Esophagus muscularis mucosa (tissue), 4 donors: Measurements from ENCODE around the gene ANXA4. TPM values are rescaled to one million over a fixed set of nuclear protein-coding genes. Genes with fewer than 3 reads are reported as not detected.
A peak's percentile ranks its signal among the peaks of the same experiment; 100 is the strongest.
"Not testable (repeated sequence)": the region's sequence is repeated elsewhere in the genome, so short reads cannot be mapped to it uniquely, and the experiment has no call there.

Source experiments
- DNase-seq: peaks from one replicate; pipeline ENCODE4 v3.0.0-alpha.2; 2017; ENCODE audit errors: extremely low spot score
- H3K27ac ChIP-seq, 4 donors: fragments of 200-600 bp; sonication (generic); replicated peaks in 1 of 4; 1 replicate in 3 of 4; 2 replicates in 1 of 4; pipeline ENCODE4 v1.5.1; 2016 to 2019; ENCODE audit warnings: mild to moderate bottlenecking in 1 of 4
- H3K27me3 ChIP-seq, 4 donors: fragments of 200-600 bp; sonication (generic); one replicate each; pipeline versions ENCODE4 v1.5.1 to v1.6.0; 2016 to 2019
- H3K36me3 ChIP-seq, 4 donors: fragments of 200-600 bp; sonication (generic); one replicate each; pipeline ENCODE4 v1.5.1; 2016 to 2019
- H3K4me1 ChIP-seq, 4 donors: fragments of 200-600 bp; sonication (generic); one replicate each; pipeline ENCODE4 v1.5.1; 2016 to 2019
- H3K4me3 ChIP-seq, 4 donors: fragments of 200-600 bp; sonication (generic); 1 replicate in 2 of 4; 2 replicates in 2 of 4; pipeline ENCODE4 v1.5.1; 2016 to 2019; ENCODE audit warnings: mild to moderate bottlenecking in 4 of 4, moderate library complexity in 1 of 4
- H3K9me3 ChIP-seq, 4 donors: fragments of 200-600 bp; sonication (generic); 1 replicate in 3 of 4; 2 replicates in 1 of 4; pipeline ENCODE4 v1.5.1; 2016 to 2019
- EP300 ChIP-seq: sonication (generic); formaldehyde crosslinking; IDR thresholded peaks from one replicate; pipeline ENCODE4 v1.6.1; 2017; ENCODE audit warnings: antibody characterized with exemption
- POLR2A ChIP-seq: fragments of 450-650 bp; IDR thresholded peaks from one replicate; pipeline ENCODE4 v1.6.1; 2017; ENCODE audit warnings: antibody characterized with exemption, moderate library complexity, mild to moderate bottlenecking, low read depth
- POLR2AphosphoS5 ChIP-seq, 2 donors: sonication (generic); formaldehyde crosslinking; IDR thresholded peaks; one replicate each; pipeline ENCODE4 v1.6.1; 2017; ENCODE audit warnings: antibody characterized with exemption in 2 of 2
- WGBS: methylation state at CpG from one replicate; pipeline ENCODE4 v1.1.5; 2018; 5-methylcytosine and 5-hydroxymethylcytosine counted together
- intact Hi-C: fragments of 100-400 bp; cut with DNase I; formaldehyde crosslinking; loops from one replicate; pipeline ENCODE4 v1.15.1; 2023
- total RNA-seq, 4 donors: library from RNA; depleted of rRNA; stranded (reverse); fragments of >200 nt; gene quantifications; one replicate each; pipeline versions ENCODE4 v1.1.0 to v1.2.1, GENCODE V29; 2016
- TF ChIP-seq, protein P1 (sequence below), 3 experiments: fragments of 200-600 bp in 2 of 3; fragments of 450-650 bp in 1 of 3; sonication (generic) in 2 of 3; IDR thresholded peaks; one replicate each; pipeline ENCODE4 v1.5.1; 2017 to 2019; ENCODE audit warnings: antibody characterized with exemption in 3 of 3, mild to moderate bottlenecking in 2 of 3, moderate library complexity in 1 of 3

ANXA4 gene
- total RNA-seq, 4 donors from 2014 or later: 44.9 to 94.8 (median 58.5) TPM

DNA sequence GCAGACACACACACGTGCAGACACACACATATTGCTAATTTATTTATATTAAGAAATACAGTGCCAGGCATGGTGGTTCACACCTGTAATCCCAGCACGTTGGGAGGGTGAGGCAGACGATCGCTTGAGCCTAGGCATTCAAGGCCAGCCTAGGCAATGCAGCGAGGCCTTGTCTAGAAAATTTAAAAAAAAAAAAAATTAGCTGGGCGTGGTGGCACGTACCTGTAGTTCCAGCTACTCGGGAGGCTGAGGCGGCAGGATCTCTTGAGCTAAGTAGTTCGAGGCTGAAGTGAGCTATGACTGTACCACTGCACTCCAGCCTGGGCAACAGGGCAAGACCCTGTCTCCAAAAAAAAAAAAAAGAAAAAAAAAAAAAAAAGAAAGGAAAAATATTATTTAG lies 28.8 kb downstream of the ANXA4 start:
- intact Hi-C loops: no loop called here
- TF ChIP-seq POLR2A (no peak), EP300 (no peak), POLR2AphosphoS5 (IDR thresholded peaks at IDR 0.05) (no peak)
- TF ChIP-seq, protein P1, sequence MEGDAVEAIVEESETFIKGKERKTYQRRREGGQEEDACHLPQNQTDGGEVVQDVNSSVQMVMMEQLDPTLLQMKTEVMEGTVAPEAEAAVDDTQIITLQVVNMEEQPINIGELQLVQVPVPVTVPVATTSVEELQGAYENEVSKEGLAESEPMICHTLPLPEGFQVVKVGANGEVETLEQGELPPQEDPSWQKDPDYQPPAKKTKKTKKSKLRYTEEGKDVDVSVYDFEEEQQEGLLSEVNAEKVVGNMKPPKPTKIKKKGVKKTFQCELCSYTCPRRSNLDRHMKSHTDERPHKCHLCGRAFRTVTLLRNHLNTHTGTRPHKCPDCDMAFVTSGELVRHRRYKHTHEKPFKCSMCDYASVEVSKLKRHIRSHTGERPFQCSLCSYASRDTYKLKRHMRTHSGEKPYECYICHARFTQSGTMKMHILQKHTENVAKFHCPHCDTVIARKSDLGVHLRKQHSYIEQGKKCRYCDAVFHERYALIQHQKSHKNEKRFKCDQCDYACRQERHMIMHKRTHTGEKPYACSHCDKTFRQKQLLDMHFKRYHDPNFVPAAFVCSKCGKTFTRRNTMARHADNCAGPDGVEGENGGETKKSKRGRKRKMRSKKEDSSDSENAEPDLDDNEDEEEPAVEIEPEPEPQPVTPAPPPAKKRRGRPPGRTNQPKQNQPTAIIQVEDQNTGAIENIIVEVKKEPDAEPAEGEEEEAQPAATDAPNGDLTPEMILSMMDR (IDR thresholded peaks at IDR 0.05): no peak
- Histone ChIP-seq H3K36me3 (no peaks in the 10 kb centered on the region), H3K27ac (peak overlapping the region in 3 of 4 donors; percentile 11 to 61 (median 20)), H3K4me3 (no peak overlapping the region), H3K9me3 (no peaks in the 10 kb centered on the region), H3K4me1 (peaks cover 19 to 61% (median 56%) of the 10 kb centered on the region in 4 donors), H3K27me3 (no peaks in the 10 kb centered on the region)
- no peak for DNase-seq
- WGBS: 90% methylated on average over 10 of the region's 10 CpGs

DNA sequence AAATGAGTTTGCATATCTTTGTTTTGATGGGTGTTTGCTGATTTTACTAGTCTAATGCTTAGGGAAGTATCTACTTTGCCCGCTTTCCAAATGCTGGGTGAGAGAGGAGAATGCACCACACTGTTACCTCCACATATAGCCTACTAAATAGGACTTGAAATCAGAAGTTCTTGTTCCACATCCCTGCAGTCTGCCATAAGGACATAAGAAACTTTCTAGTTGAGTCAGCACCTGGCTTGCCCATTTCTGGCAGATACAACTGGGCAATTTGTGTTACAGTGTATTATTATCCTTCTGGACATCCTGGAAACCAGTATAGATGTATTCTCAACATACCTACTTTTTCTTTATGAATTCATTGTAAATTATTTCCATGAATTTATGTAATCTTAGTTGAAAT lies 29.5 kb downstream of the ANXA4 start:
- H3K27ac ChIP-seq: no peak overlapping the region
- no peaks in the 10 kb centered on the region for H3K9me3 ChIP-seq
- H3K36me3 ChIP-seq: no peaks in the 10 kb centered on the region
- DNase-seq: no peak
- H3K4me1 ChIP-seq: peaks cover 17 to 56% (median 51%) of the 10 kb centered on the region in 4 donors
- intact Hi-C loops: no loop called here
- no peak overlapping the region for H3K4me3 ChIP-seq
- TF ChIP-seq POLR2A (no peak), EP300 (no peak), POLR2AphosphoS5 (IDR thresholded peaks at IDR 0.05) (no peak)
- TF ChIP-seq, protein P1 (IDR thresholded peaks at IDR 0.05): no peak
- 100% methylated on average over 1 of the region's 1 CpG for WGBS
- H3K27me3 ChIP-seq: no peaks in the 10 kb centered on the region

DNA sequence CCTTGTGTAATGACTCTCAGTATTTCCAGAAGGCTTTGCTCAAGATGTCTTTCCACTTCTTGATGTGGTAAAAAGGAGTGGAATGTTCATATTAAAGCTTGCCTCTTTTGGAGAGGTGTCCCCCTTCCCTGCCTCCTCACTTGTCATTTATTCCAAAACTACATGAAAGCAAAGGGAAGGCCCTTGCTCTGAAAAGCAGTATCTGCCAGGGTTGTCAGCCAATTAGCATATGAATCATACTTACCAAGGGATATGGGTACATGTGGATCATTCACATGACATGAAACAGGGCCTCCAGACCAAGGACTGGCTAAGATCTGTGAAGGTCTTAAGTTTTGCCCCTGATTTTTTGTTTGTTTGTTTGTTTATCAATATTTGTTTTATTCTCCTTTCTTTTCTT lies 31.3 kb downstream of the ANXA4 start:
- Histone ChIP-seq H3K27me3 (no peaks in the 10 kb centered on the region), H3K36me3 (no peaks in the 10 kb centered on the region), H3K9me3 (no peaks in the 10 kb centered on the region), H3K4me1 (peaks cover 12 to 45% (median 39%) of the 10 kb centered on the region in 4 donors), H3K4me3 (no peak overlapping the region), H3K27ac (peak overlapping the region in 2 of 4 donors; percentile 5 to 27)
- no peak for TF ChIP-seq POLR2AphosphoS5 (IDR thresholded peaks at IDR 0.05)
- TF ChIP-seq, protein P1 (IDR thresholded peaks at IDR 0.05): no peak
- intact Hi-C loops: no loop called here
- no peak for DNase-seq

DNA sequence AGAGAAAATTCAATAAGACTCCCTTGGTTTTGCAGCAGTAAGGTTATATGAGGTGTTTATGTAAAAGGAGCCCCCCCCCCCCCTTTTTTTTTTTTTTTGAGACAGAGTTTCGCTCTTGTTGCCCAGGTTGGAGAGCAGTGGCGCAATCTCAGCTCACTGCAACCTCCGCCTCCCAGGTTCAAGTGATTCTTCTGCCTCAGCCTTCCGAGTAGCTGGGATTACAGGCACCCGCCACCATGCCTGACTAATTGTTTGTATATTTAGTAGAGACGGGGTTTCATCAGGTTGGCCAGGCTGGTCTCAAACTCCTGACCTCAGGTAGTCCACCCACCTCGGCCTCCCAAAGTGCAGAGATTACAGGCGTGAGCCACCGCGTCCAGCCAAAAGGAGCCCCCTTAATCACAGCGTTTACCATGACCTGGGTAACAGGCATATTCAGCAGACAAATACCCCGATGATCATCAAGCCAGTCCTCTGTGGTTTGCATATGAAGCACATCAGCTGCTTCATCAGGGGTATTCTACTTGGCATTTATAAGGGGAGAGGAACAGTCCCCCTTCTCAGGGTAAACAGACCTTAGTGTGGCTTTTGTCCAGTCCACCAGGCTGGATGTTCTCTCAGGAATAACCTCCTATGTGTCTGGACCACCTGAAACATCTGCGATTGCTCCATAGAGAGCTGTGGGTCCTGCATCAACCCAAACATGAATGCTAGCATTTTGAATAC lies 32.5 kb downstream of the ANXA4 start:
- intact Hi-C loops, H3K27ac ChIP-seq, H3K27me3 ChIP-seq, H3K9me3 ChIP-seq, H3K36me3 ChIP-seq, H3K4me3 ChIP-seq, DNase-seq: not testable (repeated sequence)
- 91% methylated on average over 13 of the region's 13 CpGs for WGBS
- H3K4me1 ChIP-seq: peaks cover 12 to 45% (median 37%) of the 10 kb centered on the region in 4 donors

DNA sequence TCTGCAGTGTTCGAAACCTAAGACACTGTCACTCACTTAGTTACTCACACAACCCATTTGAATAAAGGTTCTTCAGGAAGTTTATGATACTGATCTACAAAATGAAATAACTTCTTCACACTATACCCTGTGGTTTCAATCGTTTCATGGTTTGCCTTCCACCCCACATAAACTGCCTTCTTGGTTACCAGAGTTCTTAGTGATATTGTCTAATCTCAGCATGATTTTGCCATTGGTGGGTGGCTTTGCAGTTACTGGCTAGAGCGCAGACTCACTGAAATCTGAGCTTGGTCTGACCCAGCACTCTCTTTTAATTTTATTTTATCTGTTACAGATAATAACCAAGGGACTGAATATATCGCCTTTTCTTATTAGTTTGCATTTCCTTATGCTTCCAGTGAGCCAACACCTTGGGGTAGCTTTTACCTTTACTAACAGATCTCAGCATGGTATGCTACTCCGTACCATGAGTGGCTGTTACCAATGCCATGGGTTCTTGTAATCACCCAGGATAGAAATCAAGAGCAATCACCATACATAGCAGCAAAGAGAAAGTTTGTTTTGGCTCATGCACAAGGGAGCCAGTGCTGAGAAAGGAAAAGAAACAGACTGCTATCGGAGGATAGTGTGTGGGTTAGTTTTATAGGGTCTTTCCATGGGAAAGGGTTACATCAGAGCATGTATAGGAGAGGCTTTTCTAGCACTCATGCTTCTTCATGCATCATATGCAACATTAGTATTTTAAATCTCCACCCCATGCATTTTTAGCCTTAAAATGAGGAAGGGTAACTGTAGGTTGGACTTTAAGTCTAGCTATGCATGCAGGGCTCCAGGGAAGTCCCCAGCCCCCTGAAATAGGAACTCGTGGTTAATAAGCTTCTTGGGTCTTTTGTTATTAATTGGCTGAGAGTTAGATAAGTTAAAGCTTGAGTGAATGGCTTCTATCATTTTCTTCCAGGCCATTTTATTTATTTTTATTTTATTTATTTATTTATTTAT lies 33.3 kb downstream of the ANXA4 start:
- H3K36me3 ChIP-seq: no peaks in the 10 kb centered on the region
- H3K9me3 ChIP-seq: no peaks in the 10 kb centered on the region
- 69% methylated on average over 7 of the region's 7 CpGs for WGBS
- peaks cover 4 to 36% (median 28%) of the 10 kb centered on the region in 4 donors for H3K4me1 ChIP-seq
- intact Hi-C loops: no loop called here
- H3K27ac ChIP-seq: no peak overlapping the region
- TF ChIP-seq POLR2AphosphoS5 (IDR thresholded peaks at IDR 0.05) (no peak), POLR2A (no peak), EP300 (no peak)
- TF ChIP-seq, protein P1 (IDR thresholded peaks at IDR 0.05): no peak
- DNase-seq: no peak
- H3K27me3 ChIP-seq: no peaks in the 10 kb centered on the region
- H3K4me3 ChIP-seq: no peak overlapping the region
